ENCODE results near the gene DNASE1L3. TPM values are rescaled to one million over a fixed set of nuclear protein-coding genes. Genes with fewer than 3 reads are reported as not detected.
"Not testable (repeated sequence)": the region's sequence is repeated elsewhere in the genome, so short reads cannot be mapped to it uniquely, and the experiment has no call there.

DNASE1L3 gene
- polyA plus RNA-seq, 3 donors: 0.19 TPM; not detected in 2

GRCh38 chr3:58243976-58244585 lies 33.3 kb upstream of the DNASE1L3 start:
- Histone ChIP-seq H3K4me1 (ENCODE audit: control insufficient read depth in 1 of 2, insufficient read depth in 2 of 2, low read length in 2 of 2) (peaks cover 0 to 5% of the 10 kb centered on the region in 2 donors), H3K27ac (ENCODE audit: low read depth in 1 of 2, low read length in 2 of 2) (no peak overlapping the region), H3K4me2 (replicated peaks; ENCODE audit: extremely low read depth, low read length, poor library complexity, severe bottlenecking) (no peak overlapping the region), H3K9ac (ENCODE audit: insufficient read depth, low read length, poor library complexity, severe bottlenecking) (no peak overlapping the region), H3K27me3 (ENCODE audit: control insufficient read depth in 2 of 2, insufficient read depth in 2 of 2, low read length in 2 of 2) (no peaks in the 10 kb centered on the region), H3K4me3 (replicated peaks in 1 of 3; ENCODE audit: low read depth in 2 of 3, low read length in 3 of 3) (no peak overlapping the region), H3K9me3 (replicated peaks in 1 of 2; ENCODE audit: control insufficient read depth in 1 of 2, insufficient read depth in 1 of 2, low read length in 2 of 2) (no peaks in the 10 kb centered on the region), H3K79me2 (ENCODE audit: insufficient read depth, low read length) (peaks cover 5% of the 10 kb centered on the region), H4K20me1 (ENCODE audit: insufficient read depth, low read length) (peaks cover 82% of the 10 kb centered on the region), H3K36me3 (replicated peaks in 1 of 2; ENCODE audit: control insufficient read depth in 1 of 2, insufficient read depth in 2 of 2, low read length in 2 of 2) (no peaks in the 10 kb centered on the region), H2AFZ (ENCODE audit: insufficient read depth, low read depth, low read length, poor library complexity, severe bottlenecking) (no peak overlapping the region)
- no peak for TF ChIP-seq CTCF (IDR thresholded peaks at IDR 0.05)
- Mint-ChIP-seq H3K4me3 (no peak overlapping the region), H3K27me3 (ENCODE audit: low read depth in 3 of 3) (peaks cover 0 to 2% (median 0%) of the 10 kb centered on the region in 3 donors), H3K9me3 (peaks cover 0 to 2% (median 0%) of the 10 kb centered on the region in 7 donors), H3K36me3 (peaks cover 0 to 10% of the 10 kb centered on the region in 2 donors), H3K4me1 (peaks cover 16% of the 10 kb centered on the region), H3K27ac (no peak overlapping the region)
- 96% methylated on average over 4 of the region's 6 CpGs for WGBS (ENCODE audit: insufficient coverage)
- intact Hi-C loops (cut with micrococcal nuclease): no loop called here
- no peak for DNase-seq

GRCh38 chr3:58242860-58243259 lies 32.1 kb upstream of the DNASE1L3 start:
- H3K4me2 ChIP-seq (replicated peaks; ENCODE audit: extremely low read depth, low read length, poor library complexity, severe bottlenecking); H3K27ac ChIP-seq (ENCODE audit: low read depth in 1 of 2, low read length in 2 of 2); H3K27ac Mint-ChIP-seq; H3K9me3 Mint-ChIP-seq; H3K27me3 Mint-ChIP-seq (ENCODE audit: low read depth in 3 of 3); H3K79me2 ChIP-seq (ENCODE audit: insufficient read depth, low read length); H3K36me3 ChIP-seq (replicated peaks in 1 of 2; ENCODE audit: control insufficient read depth in 1 of 2, insufficient read depth in 2 of 2, low read length in 2 of 2); DNase-seq; H3K9me3 ChIP-seq (replicated peaks in 1 of 2; ENCODE audit: control insufficient read depth in 1 of 2, insufficient read depth in 1 of 2, low read length in 2 of 2); intact Hi-C loops (cut with micrococcal nuclease); H3K9ac ChIP-seq (ENCODE audit: insufficient read depth, low read length, poor library complexity, severe bottlenecking); H3K4me3 ChIP-seq (replicated peaks in 1 of 3; ENCODE audit: low read depth in 2 of 3, low read length in 3 of 3); H2AFZ ChIP-seq (ENCODE audit: insufficient read depth, low read depth, low read length, poor library complexity, severe bottlenecking); H3K36me3 Mint-ChIP-seq; H3K27me3 ChIP-seq (ENCODE audit: control insufficient read depth in 2 of 2, insufficient read depth in 2 of 2, low read length in 2 of 2); H3K4me3 Mint-ChIP-seq: not testable (repeated sequence)
- Histone ChIP-seq H4K20me1 (ENCODE audit: insufficient read depth, low read length) (peaks cover 82% of the 10 kb centered on the region), H3K4me1 (ENCODE audit: control insufficient read depth in 1 of 2, insufficient read depth in 2 of 2, low read length in 2 of 2) (peaks cover 7 to 17% of the 10 kb centered on the region in 2 donors)
- no CpG with 5 or more reads among the region's 4 CpGs for WGBS (ENCODE audit: insufficient coverage)
- H3K4me1 Mint-ChIP-seq: peaks cover 22% of the 10 kb centered on the region

Measured in CD14-positive monocyte (primary cell).